H9 (cell line): ENCODE data around the gene IGSF3. TPM values are rescaled to one million over a fixed set of nuclear protein-coding genes. Genes with fewer than 3 reads are reported as not detected.

Experiments
- DNase-seq: peaks from one replicate; pipeline ENCODE4 v3.0.0-alpha.2; 2017
- H2AFZ ChIP-seq: one replicate; pipeline ENCODE4 v1.6.1; 2013; ENCODE audit warnings: mild to moderate bottlenecking, low read length, control low read depth, moderate library complexity
- H2AK5ac ChIP-seq: 2 replicates; pipeline ENCODE4 v1.6.1; 2013; ENCODE audit warnings: low read length, control low read depth, mixed read lengths; ENCODE audit not compliant: insufficient read length
- H2BK120ac ChIP-seq: one replicate; pipeline ENCODE4 v1.6.1; 2013; ENCODE audit warnings: low read depth, mild to moderate bottlenecking, low read length, control low read depth, inconsistent platforms; ENCODE audit not compliant: poor library complexity, severe bottlenecking
- H2BK12ac ChIP-seq: 2 replicates; pipeline ENCODE4 v1.6.1; 2013; ENCODE audit warnings: low read length, control low read depth, mixed read lengths, low read depth; ENCODE audit not compliant: insufficient read length
- H2BK15ac ChIP-seq: 2 replicates; pipeline ENCODE4 v1.6.1; 2013; ENCODE audit warnings: low read depth, low read length, control low read depth
- H2BK20ac ChIP-seq: one replicate; pipeline ENCODE4 v1.6.1; 2013; ENCODE audit warnings: low read depth, mild to moderate bottlenecking, low read length, control low read depth, inconsistent platforms; ENCODE audit not compliant: poor library complexity, severe bottlenecking
- H2BK5ac ChIP-seq: 2 replicates; pipeline ENCODE4 v1.6.1; 2013; ENCODE audit warnings: low read length, control low read depth, mixed read lengths; ENCODE audit not compliant: insufficient read length
- H3K14ac ChIP-seq: 2 replicates; pipeline ENCODE4 v1.6.1; 2013; ENCODE audit warnings: low read length, control low read depth; ENCODE audit not compliant: insufficient read depth
- H3K18ac ChIP-seq: 2 replicates; pipeline ENCODE4 v1.6.1; 2013; ENCODE audit warnings: low read depth, mild to moderate bottlenecking, mixed read lengths, low read length, control low read depth; ENCODE audit not compliant: insufficient read length
- H3K23ac ChIP-seq: 2 replicates; pipeline ENCODE4 v1.6.1; 2013; ENCODE audit warnings: low read length, control low read depth, mixed read lengths, low read depth; ENCODE audit not compliant: insufficient read length
- H3K23me2 ChIP-seq: 2 replicates; pipeline ENCODE4 v1.6.1; 2013; ENCODE audit warnings: low read depth, mild to moderate bottlenecking, mixed read lengths, low read length, control low read depth; ENCODE audit not compliant: insufficient read length, poor library complexity, severe bottlenecking
- H3K27ac ChIP-seq: 2 replicates; pipeline ENCODE4 v1.5.1; 2013; ENCODE audit warnings: low read length, control low read depth, mixed read lengths, low read depth; ENCODE audit not compliant: insufficient read length
- H3K27me3 ChIP-seq: 2 replicates; pipeline ENCODE4 v1.6.1; 2013; ENCODE audit warnings: low read length, control low read depth, inconsistent platforms; ENCODE audit not compliant: insufficient read depth
- H3K4ac ChIP-seq: 2 replicates; pipeline ENCODE4 v1.6.1; 2013; ENCODE audit warnings: low read depth, mild to moderate bottlenecking, control low read depth, inconsistent platforms, low read length, moderate library complexity
- H3K4me1 ChIP-seq: 2 replicates; pipeline ENCODE4 v1.6.1; 2013; ENCODE audit warnings: low read length, control low read depth, inconsistent platforms; ENCODE audit not compliant: insufficient read depth
- H3K4me2 ChIP-seq: 2 replicates; pipeline ENCODE4 v1.6.1; 2013; ENCODE audit warnings: low read length, control low read depth, mixed read lengths; ENCODE audit not compliant: insufficient read length, insufficient read depth
- H3K56ac ChIP-seq: 2 replicates; pipeline ENCODE4 v1.6.1; 2013; ENCODE audit warnings: low read depth, mild to moderate bottlenecking, mixed read lengths, low read length, control low read depth; ENCODE audit not compliant: insufficient read length
- H3K79me1 ChIP-seq: 2 replicates; pipeline ENCODE4 v1.6.1; 2013; ENCODE audit warnings: low read depth, mild to moderate bottlenecking, moderate library complexity, low read length, control low read depth, inconsistent platforms; ENCODE audit not compliant: insufficient read depth, poor library complexity, severe bottlenecking
- H3K79me2 ChIP-seq: 2 replicates; pipeline ENCODE4 v1.6.1; 2013; ENCODE audit warnings: low read length, control low read depth, inconsistent platforms; ENCODE audit not compliant: insufficient read depth
- H3K9ac ChIP-seq: 2 replicates; pipeline ENCODE4 v1.6.1; 2013; ENCODE audit warnings: low read length, control low read depth, mixed read lengths; ENCODE audit not compliant: insufficient read length; ENCODE audit errors: extremely low read depth
- H3K9me3 ChIP-seq: one replicate; pipeline ENCODE4 v1.6.1; 2013; ENCODE audit warnings: low read depth, low read length, inconsistent platforms; ENCODE audit not compliant: control insufficient read depth
- H3T11ph ChIP-seq: one replicate; pipeline ENCODE4 v1.6.1; 2013; ENCODE audit warnings: mild to moderate bottlenecking, low read length, control low read depth, inconsistent platforms
- H4K20me1 ChIP-seq: one replicate; pipeline ENCODE4 v1.6.1; 2013; ENCODE audit not compliant: control insufficient read depth, insufficient read length, insufficient read depth
- H4K5ac ChIP-seq: 2 replicates; pipeline ENCODE4 v1.6.1; 2013; ENCODE audit warnings: low read depth, mild to moderate bottlenecking, mixed read lengths, low read length, control low read depth; ENCODE audit not compliant: insufficient read length
- H4K8ac ChIP-seq: replicated peaks from 2 replicates; pipeline ENCODE4 v1.6.1; 2013; ENCODE audit warnings: low read length, control low read depth, mixed read lengths, low read depth; ENCODE audit not compliant: insufficient read length
- H4K91ac ChIP-seq: 2 replicates; pipeline ENCODE4 v1.6.1; 2013; ENCODE audit warnings: low read depth, mild to moderate bottlenecking, moderate library complexity, mixed read lengths, low read length, control low read depth; ENCODE audit not compliant: insufficient read length
- H3K27ac Mint-ChIP-seq, 3 experiments: 2 replicates in 2 of 3; 3 replicates in 1 of 3; pipeline ENCODE4 v1.8.0; 2020 to 2021; ENCODE audit warnings: mixed read lengths in 3 of 3, mild to moderate bottlenecking in 1 of 3, moderate library complexity in 1 of 3
- H3K27me3 Mint-ChIP-seq: 2 replicates; pipeline ENCODE4 v1.8.0; 2021; ENCODE audit warnings: low read depth, mild to moderate bottlenecking, moderate library complexity, mixed read lengths
- H3K36me3 Mint-ChIP-seq, 3 experiments: 2 replicates in 2 of 3; 3 replicates in 1 of 3; pipeline ENCODE4 v1.8.0; 2020 to 2021; ENCODE audit warnings: low read depth in 3 of 3, mixed read lengths in 3 of 3; ENCODE audit not compliant: insufficient read depth in 1 of 3
- H3K4me1 Mint-ChIP-seq, 2 experiments: 2 replicates each; pipeline ENCODE4 v1.8.0; 2020; ENCODE audit warnings: mixed read lengths in 2 of 2
- H3K4me3 Mint-ChIP-seq, 2 experiments: 2 replicates in 1 of 2; 3 replicates in 1 of 2; pipeline ENCODE4 v1.8.0; 2020 to 2021; ENCODE audit warnings: mild to moderate bottlenecking in 2 of 2, mixed read lengths in 2 of 2, moderate library complexity in 1 of 2
- H3K9me3 Mint-ChIP-seq, 2 experiments: 2 replicates in 1 of 2; 3 replicates in 1 of 2; pipeline ENCODE4 v1.8.0; 2020; ENCODE audit warnings: mild to moderate bottlenecking in 2 of 2, mixed read lengths in 2 of 2, moderate library complexity in 1 of 2
- WGBS: extraction: QIAGEN DNeasy Blood & Tissue Kit; methylation state at CpG from one replicate; pipeline ENCODE4 v1.1.7; 2013; ENCODE audit warnings: missing lambda C conversion rate, low lambda C conversion rate, mixed read lengths; ENCODE audit not compliant: insufficient read length; ENCODE audit errors: extremely low coverage; 5-methylcytosine and 5-hydroxymethylcytosine counted together
- total RNA-seq: library from RNA; stranded (reverse); gene quantifications from 2 replicates; pipeline ENCODE4 v1.2.1, GENCODE V29; 2021
- TF ChIP-seq, protein P1 (sequence below): fragments of 200-600 bp; sonication (generic); conservative IDR thresholded peaks from 3 replicates; pipeline ENCODE4 v1.8.0; 2021; ENCODE audit warnings: antibody characterized with exemption, mild to moderate bottlenecking

Gene IGSF3
- total RNA-seq, 1 experiment from 2014 or later: 19.1 TPM

DNA sequence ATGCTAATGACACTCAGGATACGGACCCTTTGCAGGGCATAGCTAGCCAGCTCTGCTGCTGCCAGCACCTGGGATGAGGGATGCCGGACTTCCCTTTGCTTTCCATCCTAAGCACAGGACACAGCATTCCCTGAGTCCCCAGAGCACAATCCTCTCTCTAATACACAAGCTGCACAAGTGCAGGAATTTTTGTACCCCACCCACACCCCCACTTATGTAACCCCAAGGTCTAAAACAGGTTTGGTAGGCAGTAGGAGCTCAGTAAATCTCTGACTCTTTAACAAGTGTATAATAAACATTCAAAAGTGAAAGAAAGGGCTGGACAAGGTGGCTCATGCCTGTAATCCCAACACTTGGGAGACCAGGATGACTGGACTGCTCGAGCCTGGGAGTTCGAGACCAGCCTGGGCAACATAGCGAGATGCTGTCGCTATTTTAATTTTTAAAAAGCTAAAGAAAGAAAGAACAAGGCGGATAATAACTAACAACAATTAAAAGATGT lies 42.2 kb upstream of the IGSF3 start:
- Mint-ChIP-seq H3K4me3 (no peak overlapping the region), H3K27me3 (peaks cover 3% of the 10 kb centered on the region; the same call in 1 of the 2 replicates), H3K9me3 (peaks cover 10 to 12% of the 10 kb centered on the region in 2 experiments; a peak in 4 of 5 replicates), H3K36me3 (peaks cover 3 to 10% (median 6%) of the 10 kb centered on the region in 3 experiments; a peak in 5 of 7 replicates), H3K27ac (peak overlapping the region in 1 of 3 experiments; percentile 77; a peak in 1 of 7 replicates), H3K4me1 (peaks cover 28 to 31% of the 10 kb centered on the region in 2 experiments)
- H3K27ac ChIP-seq: no peak overlapping the region
- no peak overlapping the region for H2AFZ ChIP-seq
- H3K9me3 ChIP-seq: no peaks in the 10 kb centered on the region
- no peak overlapping the region for H2BK5ac ChIP-seq
- no peaks in the 10 kb centered on the region for H3K79me2 ChIP-seq
- no peak overlapping the region for H4K5ac ChIP-seq
- no peaks in the 10 kb centered on the region for H3K27me3 ChIP-seq
- H3K23me2 ChIP-seq: no peaks in the 10 kb centered on the region
- H3K4me1 ChIP-seq: no peaks in the 10 kb centered on the region; the same call in 1 of the 2 replicates
- no peak overlapping the region for H3K14ac ChIP-seq
- H3K18ac ChIP-seq: no peak overlapping the region
- no peak overlapping the region for H4K8ac ChIP-seq
- H2BK15ac ChIP-seq: no peak overlapping the region
- no peak overlapping the region for H3K4me2 ChIP-seq
- TF ChIP-seq, protein P1, sequence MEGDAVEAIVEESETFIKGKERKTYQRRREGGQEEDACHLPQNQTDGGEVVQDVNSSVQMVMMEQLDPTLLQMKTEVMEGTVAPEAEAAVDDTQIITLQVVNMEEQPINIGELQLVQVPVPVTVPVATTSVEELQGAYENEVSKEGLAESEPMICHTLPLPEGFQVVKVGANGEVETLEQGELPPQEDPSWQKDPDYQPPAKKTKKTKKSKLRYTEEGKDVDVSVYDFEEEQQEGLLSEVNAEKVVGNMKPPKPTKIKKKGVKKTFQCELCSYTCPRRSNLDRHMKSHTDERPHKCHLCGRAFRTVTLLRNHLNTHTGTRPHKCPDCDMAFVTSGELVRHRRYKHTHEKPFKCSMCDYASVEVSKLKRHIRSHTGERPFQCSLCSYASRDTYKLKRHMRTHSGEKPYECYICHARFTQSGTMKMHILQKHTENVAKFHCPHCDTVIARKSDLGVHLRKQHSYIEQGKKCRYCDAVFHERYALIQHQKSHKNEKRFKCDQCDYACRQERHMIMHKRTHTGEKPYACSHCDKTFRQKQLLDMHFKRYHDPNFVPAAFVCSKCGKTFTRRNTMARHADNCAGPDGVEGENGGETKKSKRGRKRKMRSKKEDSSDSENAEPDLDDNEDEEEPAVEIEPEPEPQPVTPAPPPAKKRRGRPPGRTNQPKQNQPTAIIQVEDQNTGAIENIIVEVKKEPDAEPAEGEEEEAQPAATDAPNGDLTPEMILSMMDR: no peak
- DNase-seq: no peak
- H3K4ac ChIP-seq: no peak overlapping the region
- no peaks in the 10 kb centered on the region for H4K20me1 ChIP-seq
- no peak overlapping the region for H3T11ph ChIP-seq
- H3K79me1 ChIP-seq: no peaks in the 10 kb centered on the region
- no peak overlapping the region for H3K23ac ChIP-seq
- no peak overlapping the region for H2BK120ac ChIP-seq
- H2BK20ac ChIP-seq: no peak overlapping the region
- no peak overlapping the region for H3K56ac ChIP-seq
- no peak overlapping the region for H4K91ac ChIP-seq
- no peak overlapping the region for H2AK5ac ChIP-seq
- H2BK12ac ChIP-seq: no peak overlapping the region
- H3K9ac ChIP-seq: no peak overlapping the region
- WGBS: no CpG with 5 or more reads among the region's 7 CpGs
